ENCODE data around the gene SLC16A7. TPM values are rescaled to one million over a fixed set of nuclear protein-coding genes. Genes with fewer than 3 reads are reported as not detected.

SLC16A7 gene
- total and polyA plus RNA-seq, 10 of the 15 experiments (the other 5 are each of a cell fraction or from before 2014, with no cell fraction given), result 1.5 to 12.9 (median 6.7) TPM

- TF ChIP-seq MYC (IDR thresholded peaks at IDR 0.05; ENCODE audit: insufficient read depth, insufficient read length, insufficient replicate concordance, low read length, severe bottlenecking) (no peak), HSF1 (IDR thresholded peaks at IDR 0.05; ENCODE audit: low read depth, low read length) (no peak)
Measured at GRCh38 chr12:59717436-59717835, 121.6 kb downstream of the SLC16A7 start (continued).

GRCh38 chr12:59719701-59720100 lies 123.9 kb downstream of the SLC16A7 start:
- SMC1A ChIA-PET (ENCODE audit: uncharacterized antibody, unreplicated experiment), result no interaction called here
- Histone ChIP-seq H3K4me1 (ENCODE audit: control insufficient read depth, insufficient read depth, low read length) (no peaks in the 10 kb centered on the region), H3K9me3 (replicated peaks; ENCODE audit: control insufficient read depth, insufficient read depth, low read length) (no peaks in the 10 kb centered on the region), H3K4me3 (no peak overlapping the region), H3K36me3 (ENCODE audit: control insufficient read depth in 2 of 2, insufficient read depth in 2 of 2, low read length in 1 of 2) (no peaks in the 10 kb centered on the region), H3K4me2 (ENCODE audit: control insufficient read depth, insufficient read depth) (no peak overlapping the region), H3K27ac (ENCODE audit: control insufficient read depth, insufficient read depth) (no peak overlapping the region), H2AFZ (ENCODE audit: control insufficient read depth, low read depth, low read length) (no peak overlapping the region), H4K20me1 (ENCODE audit: control insufficient read depth, insufficient read depth) (no peaks in the 10 kb centered on the region), H3K9ac (ENCODE audit: control insufficient read depth, insufficient read depth, low read length) (no peak overlapping the region), H3K27me3 (replicated peaks in 1 of 2; ENCODE audit: control insufficient read depth in 2 of 2, insufficient read depth in 2 of 2, low read length in 1 of 2) (no peaks in the 10 kb centered on the region), H3K79me2 (ENCODE audit: control insufficient read depth, insufficient read depth, low read length) (no peaks in the 10 kb centered on the region)
- in situ Hi-C loops (cut with MboI), result no loop called here
- intact Hi-C loops (cut with micrococcal nuclease; ENCODE audit: unreplicated experiment), result no loop called here
- 0% methylated on average over 2 of the region's 2 CpGs for WGBS (ENCODE audit: insufficient coverage, insufficient replicate concordance, low lambda C conversion rate, missing lambda C conversion rate)
- RAD21 ChIA-PET (ENCODE audit: unreplicated experiment), result no interaction called here
- no peak for TF ChIP-seq SIN3A (IDR thresholded peaks at IDR 0.05; ENCODE audit: low read depth, low read length)
- no peak for TF ChIP-seq E2F4 (IDR thresholded peaks at IDR 0.05; ENCODE audit: low read depth, low read length)
- TF ChIP-seq ZNF687 (IDR thresholded peaks at IDR 0.05), result no peak
- TF ChIP-seq TAF1 (IDR thresholded peaks at IDR 0.05; ENCODE audit: borderline replicate concordance, low read depth, low read length), result no peak
- FAIRE-seq, result no peak
- POLR2A ChIA-PET, result no interaction called here
- no TSS peak for BruUV-seq (replicated peaks)
- DNase-seq (ENCODE audit: low read depth, low spot score), result no peak
- no peak for ATAC-seq
- CTCF ChIA-PET, result no interaction called here
